Fibroblast of the aortic adventitia (primary cell): ENCODE data around the gene RGS7BP. TPM values are rescaled to one million over a fixed set of nuclear protein-coding genes. Genes with fewer than 3 reads are reported as not detected.

Experiments
- DNase-seq: peaks from one replicate; pipeline ENCODE4 v3.0.0-alpha.2; 2010; ENCODE audit warnings: low read depth
- H3K4me3 ChIP-seq: 2 replicates; pipeline ENCODE4 v1.5.1; 2011; ENCODE audit warnings: low read depth, mild to moderate bottlenecking, control low read depth, low read length, moderate library complexity
- total RNA-seq: library from RNA; depleted of rRNA; stranded (reverse); fragments of >200 nt; gene quantifications from 2 replicates; pipeline ENCODE4 v1.2.3, GENCODE V29; 2012; ENCODE audit warnings: low replicate concordance
- TF ChIP-seq, protein P1 (sequence below): IDR thresholded peaks from 2 replicates; pipeline ENCODE4 v1.5.1; 2011; ENCODE audit warnings: mild to moderate bottlenecking, low read length, control low read depth, inconsistent platforms; ENCODE audit not compliant: insufficient read depth

RGS7BP gene
- total RNA-seq, 1 donor, result 0.72 TPM

GRCh38 chr5:64595031-64595855 lies 89.4 kb downstream of the RGS7BP start:
- TF ChIP-seq, protein P1, sequence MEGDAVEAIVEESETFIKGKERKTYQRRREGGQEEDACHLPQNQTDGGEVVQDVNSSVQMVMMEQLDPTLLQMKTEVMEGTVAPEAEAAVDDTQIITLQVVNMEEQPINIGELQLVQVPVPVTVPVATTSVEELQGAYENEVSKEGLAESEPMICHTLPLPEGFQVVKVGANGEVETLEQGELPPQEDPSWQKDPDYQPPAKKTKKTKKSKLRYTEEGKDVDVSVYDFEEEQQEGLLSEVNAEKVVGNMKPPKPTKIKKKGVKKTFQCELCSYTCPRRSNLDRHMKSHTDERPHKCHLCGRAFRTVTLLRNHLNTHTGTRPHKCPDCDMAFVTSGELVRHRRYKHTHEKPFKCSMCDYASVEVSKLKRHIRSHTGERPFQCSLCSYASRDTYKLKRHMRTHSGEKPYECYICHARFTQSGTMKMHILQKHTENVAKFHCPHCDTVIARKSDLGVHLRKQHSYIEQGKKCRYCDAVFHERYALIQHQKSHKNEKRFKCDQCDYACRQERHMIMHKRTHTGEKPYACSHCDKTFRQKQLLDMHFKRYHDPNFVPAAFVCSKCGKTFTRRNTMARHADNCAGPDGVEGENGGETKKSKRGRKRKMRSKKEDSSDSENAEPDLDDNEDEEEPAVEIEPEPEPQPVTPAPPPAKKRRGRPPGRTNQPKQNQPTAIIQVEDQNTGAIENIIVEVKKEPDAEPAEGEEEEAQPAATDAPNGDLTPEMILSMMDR, result peak; percentile 21
- DNase-seq, result no peak
- H3K4me3 ChIP-seq, result no peak overlapping the region

DNA sequence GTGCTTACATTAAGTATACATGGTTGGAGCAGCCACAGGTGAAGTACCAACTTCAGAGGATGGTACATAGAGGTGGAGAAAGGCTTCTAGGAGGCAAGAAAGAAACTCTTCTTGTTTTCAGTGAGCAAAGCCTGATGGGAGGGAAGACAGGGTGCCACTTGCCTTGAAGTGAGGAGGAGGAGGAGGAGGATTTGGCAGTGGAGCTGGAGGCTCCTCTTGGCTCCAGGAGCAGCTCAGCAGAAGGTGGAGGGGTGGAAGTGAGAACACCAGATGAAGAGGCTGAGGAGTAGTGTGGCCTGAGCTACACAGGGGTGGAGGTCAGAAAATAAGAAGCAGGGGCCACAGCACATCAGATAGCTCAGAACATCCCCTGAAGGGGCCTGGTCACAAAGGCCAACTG lies 93.4 kb downstream of the RGS7BP start:
- no peak for DNase-seq
- no peak overlapping the region for H3K4me3 ChIP-seq
- TF ChIP-seq, protein P1, result no peak

DNA sequence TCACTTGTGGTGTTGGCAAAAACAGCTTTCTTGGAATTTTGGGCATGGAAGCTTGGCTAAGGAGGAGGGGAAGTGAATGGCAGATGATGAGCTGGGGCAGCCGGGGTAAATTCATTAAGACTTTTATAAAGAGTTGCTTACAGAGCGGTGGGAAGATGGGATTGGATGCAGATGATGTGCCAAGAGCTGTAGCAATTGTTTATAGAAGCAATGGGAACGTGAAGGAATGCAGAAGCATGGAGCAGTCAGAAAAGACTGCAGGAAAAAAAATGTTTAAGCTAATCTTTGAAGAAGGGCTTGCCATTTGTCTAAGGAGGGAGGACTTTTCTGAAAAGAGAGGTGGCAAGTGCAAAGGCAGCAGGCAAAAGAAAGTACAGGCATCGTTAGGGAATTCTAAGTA lies 97.9 kb downstream of the RGS7BP start:
- TF ChIP-seq, protein P1, result no peak

DNA sequence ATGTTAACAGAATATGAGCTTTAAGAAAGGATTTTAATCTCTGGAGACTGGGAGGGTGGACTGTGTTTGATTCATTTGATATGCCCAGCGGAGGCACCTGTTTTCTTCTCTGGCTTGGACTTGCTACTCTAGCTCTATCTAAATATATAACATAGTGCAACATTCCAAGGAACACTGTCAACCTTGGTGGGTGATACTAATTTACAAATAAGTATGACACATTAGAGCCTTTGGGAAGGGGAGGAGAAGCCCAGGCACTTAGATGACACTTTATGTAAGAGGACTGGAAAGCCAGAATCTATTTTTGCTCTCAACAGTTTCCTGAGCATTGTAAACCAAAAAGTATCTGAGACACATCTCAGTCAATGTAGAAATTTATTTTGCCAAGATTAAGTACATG lies 101.1 kb downstream of the RGS7BP start:
- H3K4me3 ChIP-seq, result no peak overlapping the region
- TF ChIP-seq, protein P1, result no peak
- DNase-seq, result no peak

More for the DNA sequence above, 97.9 kb downstream of the RGS7BP start:
- no peak overlapping the region for H3K4me3 ChIP-seq
- DNase-seq, result no peak

DNA sequence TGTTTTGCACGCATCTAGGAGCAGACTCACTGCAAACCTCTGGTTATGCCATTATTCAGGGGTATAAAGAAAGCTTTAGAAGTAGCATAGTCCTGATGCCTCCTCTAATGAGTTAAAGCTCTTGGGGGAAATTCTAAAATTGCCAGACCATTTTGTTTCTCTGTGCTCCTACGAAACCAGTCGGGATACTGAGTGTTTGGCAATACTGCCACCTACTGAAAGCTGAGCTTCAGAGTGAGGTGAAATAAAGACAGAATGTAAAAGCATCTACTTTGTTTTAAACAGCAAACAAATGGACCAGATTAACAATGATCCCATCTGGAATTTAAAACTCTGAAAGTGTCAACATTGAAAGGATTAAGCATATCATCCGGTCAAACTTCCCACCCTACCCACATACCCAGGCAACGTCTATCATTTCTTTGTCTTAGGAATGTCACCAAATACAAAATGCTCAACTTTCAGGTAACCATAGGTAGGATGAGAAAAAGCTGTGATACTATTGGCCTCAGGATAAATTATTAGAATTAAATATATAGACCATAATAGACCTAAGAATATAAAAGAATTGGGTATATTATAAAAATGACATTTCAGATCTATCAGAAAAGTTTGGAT lies 106.6 kb downstream of the RGS7BP start:
- peak; percentile 79 for DNase-seq
- no peak overlapping the region for H3K4me3 ChIP-seq

DNA sequence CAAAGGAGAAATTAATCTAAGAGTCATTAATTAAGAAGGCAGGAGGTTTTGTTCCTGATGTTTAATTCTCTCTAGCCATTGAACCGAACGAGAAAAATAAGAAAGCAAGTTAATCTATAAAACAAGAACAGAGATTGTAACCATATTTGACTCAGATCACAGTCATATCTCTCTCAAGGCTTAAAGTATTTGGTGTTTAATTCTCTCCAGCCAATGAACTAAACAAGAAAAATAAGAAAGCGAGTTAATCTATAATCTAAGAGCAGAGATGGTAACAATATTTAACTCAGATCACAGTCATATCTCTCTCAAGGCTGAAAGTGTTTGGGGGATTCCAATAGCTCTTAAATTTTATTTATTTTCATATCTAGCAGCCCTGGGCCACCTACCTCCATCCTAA lies 110.1 kb downstream of the RGS7BP start:
- no peak for DNase-seq
- H3K4me3 ChIP-seq, result no peak overlapping the region
- TF ChIP-seq, protein P1, result no peak

More for the DNA sequence above, 106.6 kb downstream of the RGS7BP start:
- TF ChIP-seq, protein P1, result peak; percentile 81
